ENCODE data around the gene MLLT10. TPM values are rescaled to one million over a fixed set of nuclear protein-coding genes. Genes with fewer than 3 reads are reported as not detected.
A peak's percentile ranks its signal among the peaks of the same experiment; 100 is the strongest.

The MLLT10 gene
- total RNA-seq, 2 donors from 2014 or later, result 55.8 to 62.9 TPM

DNA sequence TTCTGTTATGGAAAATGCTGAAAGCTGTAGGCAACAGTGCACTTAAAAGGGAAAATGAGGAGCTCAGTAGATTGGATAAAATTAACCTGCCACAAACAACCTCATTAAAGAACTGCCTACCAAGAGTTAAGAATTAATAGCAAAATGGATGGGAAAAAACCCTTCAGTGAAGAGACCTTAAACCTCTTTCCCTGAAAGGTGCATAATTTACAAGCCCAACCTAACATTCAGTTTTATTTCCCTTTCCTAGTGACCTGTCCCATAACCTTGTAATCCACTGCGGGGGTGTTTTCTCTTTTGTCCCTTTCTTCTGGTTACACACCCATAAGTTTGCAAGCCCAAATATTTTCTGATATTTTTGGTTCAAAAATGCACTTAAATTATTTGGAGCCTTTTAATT is 30.5 kb upstream of the MLLT10 start:
- H3K4me3 Mint-ChIP-seq, result no peak overlapping the region
- H3K27ac ChIP-seq (ENCODE audit: low read depth, low read length), result no peak overlapping the region
- H3K9ac ChIP-seq (ENCODE audit: extremely low read depth, low read length, poor library complexity, severe bottlenecking), result no peak overlapping the region
- H3K4me1 Mint-ChIP-seq, result peaks cover 83% of the 10 kb centered on the region
- H3K9me3 Mint-ChIP-seq, result no peaks in the 10 kb centered on the region
- no peaks in the 10 kb centered on the region for H3K36me3 ChIP-seq (ENCODE audit: control insufficient read depth, insufficient read depth, low read length)
- no peaks in the 10 kb centered on the region for H3K9me3 ChIP-seq (ENCODE audit: control insufficient read depth, low read length)
- TF ChIP-seq CTCF (conservative IDR thresholded peaks at IDR 0.05), result no peak
- peaks cover 16% of the 10 kb centered on the region for H3K27me3 Mint-ChIP-seq (ENCODE audit: insufficient read depth)
- WGBS, 2 experiments (ENCODE audit: insufficient coverage in 1 of 2, insufficient read length in 1 of 2), result 97% methylated on average over 1 of the region's 1 CpG; no CpG with 5 or more reads in 1 of the 2 experiments
- H3K4me1 ChIP-seq (ENCODE audit: control insufficient read depth, insufficient read depth, low read length), result peaks cover 44% of the 10 kb centered on the region
- H3K36me3 Mint-ChIP-seq (ENCODE audit: low read depth), result no peaks in the 10 kb centered on the region
- DNase-seq, result no peak
- H3K4me3 ChIP-seq (ENCODE audit: low read length), result no peak overlapping the region
- no peak overlapping the region for H3K27ac Mint-ChIP-seq
- H3K27me3 ChIP-seq (ENCODE audit: control insufficient read depth, insufficient read depth, low read length, poor library complexity, severe bottlenecking), result no peaks in the 10 kb centered on the region

DNA sequence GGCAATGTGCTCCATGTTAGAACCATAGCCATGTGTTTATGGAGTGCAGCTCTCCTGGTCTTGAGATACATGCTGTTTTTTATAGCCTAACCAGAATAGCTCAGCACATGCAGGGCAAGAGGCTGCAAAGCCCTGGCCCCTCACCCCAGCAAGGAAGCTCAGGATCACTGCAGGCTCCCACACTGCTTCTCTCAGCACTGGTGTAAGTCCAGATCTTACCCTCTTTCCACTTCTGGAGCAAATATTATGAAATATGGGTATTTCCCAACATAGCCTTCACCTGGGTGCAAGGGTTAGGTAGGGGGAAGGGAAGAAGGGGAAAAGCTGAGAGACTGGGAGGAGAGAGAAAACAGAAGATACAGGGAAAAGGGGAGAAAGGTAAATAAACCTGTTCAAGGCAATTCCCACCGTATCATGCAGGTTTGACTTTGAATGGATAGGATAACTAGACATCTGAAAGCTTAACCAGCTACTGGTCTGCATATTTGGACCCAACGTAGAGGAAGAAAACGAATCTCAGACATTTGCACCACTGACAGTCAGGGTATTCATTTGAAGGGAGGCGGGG is 28.2 kb upstream of the MLLT10 start:
- Mint-ChIP-seq H3K36me3 (ENCODE audit: low read depth) (no peaks in the 10 kb centered on the region), H3K4me3 (peak overlapping the region; percentile 82), H3K4me1 (peaks cover 75% of the 10 kb centered on the region), H3K27me3 (ENCODE audit: insufficient read depth) (peaks cover 3% of the 10 kb centered on the region), H3K9me3 (no peaks in the 10 kb centered on the region), H3K27ac (no peak overlapping the region)
- Histone ChIP-seq H3K27ac (ENCODE audit: low read depth, low read length) (peak overlapping the region; percentile 7), H3K9me3 (ENCODE audit: control insufficient read depth, low read length) (no peaks in the 10 kb centered on the region), H3K27me3 (ENCODE audit: control insufficient read depth, insufficient read depth, low read length, poor library complexity, severe bottlenecking) (no peaks in the 10 kb centered on the region), H3K4me1 (ENCODE audit: control insufficient read depth, insufficient read depth, low read length) (peaks cover 31% of the 10 kb centered on the region), H3K9ac (ENCODE audit: extremely low read depth, low read length, poor library complexity, severe bottlenecking) (no peak overlapping the region), H3K4me3 (ENCODE audit: low read length) (peak overlapping the region; percentile 24), H3K36me3 (ENCODE audit: control insufficient read depth, insufficient read depth, low read length) (no peaks in the 10 kb centered on the region)
- DNase-seq, result peak; percentile 71
- 38 to 39% methylated on average over 4 of the region's 4 CpGs for WGBS, 2 experiments (ENCODE audit: insufficient coverage in 1 of 2, insufficient read length in 1 of 2)
- no peak for TF ChIP-seq CTCF (conservative IDR thresholded peaks at IDR 0.05)

- H3K27me3 ChIP-seq (ENCODE audit: control insufficient read depth, insufficient read depth, low read length, poor library complexity, severe bottlenecking), result no peaks in the 10 kb centered on the region
- H3K4me3 ChIP-seq (ENCODE audit: low read length), result peak overlapping the region; percentile 24
- H3K27ac ChIP-seq (ENCODE audit: low read depth, low read length), result peak overlapping the region; percentile 49
- H3K4me1 ChIP-seq (ENCODE audit: control insufficient read depth, insufficient read depth, low read length), result peaks cover 25% of the 10 kb centered on the region
- Mint-ChIP-seq H3K4me1 (peaks cover 73% of the 10 kb centered on the region), H3K36me3 (ENCODE audit: low read depth) (no peaks in the 10 kb centered on the region), H3K4me3 (peak overlapping the region; percentile 82), H3K27ac (peak overlapping the region; percentile 97), H3K9me3 (no peaks in the 10 kb centered on the region), H3K27me3 (ENCODE audit: insufficient read depth) (peaks cover 3% of the 10 kb centered on the region)
- H3K9ac ChIP-seq (ENCODE audit: extremely low read depth, low read length, poor library complexity, severe bottlenecking), result no peak overlapping the region
- no peaks in the 10 kb centered on the region for H3K36me3 ChIP-seq (ENCODE audit: control insufficient read depth, insufficient read depth, low read length)
- no peaks in the 10 kb centered on the region for H3K9me3 ChIP-seq (ENCODE audit: control insufficient read depth, low read length)
- 14% methylated on average over 3 of the region's 3 CpGs; no CpG with 5 or more reads in 1 of the 2 experiments for WGBS, 2 experiments (ENCODE audit: insufficient coverage in 1 of 2, insufficient read length in 1 of 2)
- DNase-seq, result no peak
- no peak for TF ChIP-seq CTCF (conservative IDR thresholded peaks at IDR 0.05)
Measured at GRCh38 chr10:21506351-21506750, 27.7 kb upstream of the MLLT10 start.
